Fibroblast of pulmonary artery (primary cell): ENCODE data around the gene LATS2.

Experiments
- DNase-seq: peaks from one replicate; pipeline ENCODE4 v3.0.0-alpha.2; 2010; ENCODE audit warnings: low read depth
- H3K4me3 ChIP-seq: replicated peaks from 2 replicates; pipeline ENCODE4 v1.5.1; 2011; ENCODE audit warnings: low read depth, mild to moderate bottlenecking, control low read depth, low read length, moderate library complexity
- TF ChIP-seq, protein P1 (sequence below): IDR thresholded peaks from 2 replicates; pipeline ENCODE4 v1.5.1; 2011; ENCODE audit warnings: mild to moderate bottlenecking, control low read depth, low read length, inconsistent platforms; ENCODE audit errors: missing control alignments

LATS2 gene

DNA sequence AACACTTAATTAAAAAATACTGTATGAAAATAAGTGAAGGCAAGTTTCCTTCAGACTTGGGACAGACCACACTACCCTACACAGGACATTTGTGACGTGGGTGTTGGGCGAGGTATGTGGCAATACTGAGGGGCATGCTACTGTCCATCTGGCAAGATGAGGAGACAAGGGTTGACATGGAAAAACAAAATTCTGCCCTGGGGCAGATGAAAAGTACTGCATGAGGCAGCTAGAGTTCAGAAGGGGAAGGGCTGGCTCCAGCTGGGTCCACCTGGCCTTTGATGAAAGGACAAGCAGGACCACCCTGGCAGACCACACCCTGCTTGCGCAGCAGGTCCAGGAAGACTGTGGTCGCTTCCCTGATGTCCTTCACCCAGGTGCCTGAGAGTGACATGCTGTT, 43.2 kb downstream of the LATS2 start:
- H3K4me3 ChIP-seq = no peak overlapping the region
- DNase-seq = no peak
- TF ChIP-seq, protein P1, sequence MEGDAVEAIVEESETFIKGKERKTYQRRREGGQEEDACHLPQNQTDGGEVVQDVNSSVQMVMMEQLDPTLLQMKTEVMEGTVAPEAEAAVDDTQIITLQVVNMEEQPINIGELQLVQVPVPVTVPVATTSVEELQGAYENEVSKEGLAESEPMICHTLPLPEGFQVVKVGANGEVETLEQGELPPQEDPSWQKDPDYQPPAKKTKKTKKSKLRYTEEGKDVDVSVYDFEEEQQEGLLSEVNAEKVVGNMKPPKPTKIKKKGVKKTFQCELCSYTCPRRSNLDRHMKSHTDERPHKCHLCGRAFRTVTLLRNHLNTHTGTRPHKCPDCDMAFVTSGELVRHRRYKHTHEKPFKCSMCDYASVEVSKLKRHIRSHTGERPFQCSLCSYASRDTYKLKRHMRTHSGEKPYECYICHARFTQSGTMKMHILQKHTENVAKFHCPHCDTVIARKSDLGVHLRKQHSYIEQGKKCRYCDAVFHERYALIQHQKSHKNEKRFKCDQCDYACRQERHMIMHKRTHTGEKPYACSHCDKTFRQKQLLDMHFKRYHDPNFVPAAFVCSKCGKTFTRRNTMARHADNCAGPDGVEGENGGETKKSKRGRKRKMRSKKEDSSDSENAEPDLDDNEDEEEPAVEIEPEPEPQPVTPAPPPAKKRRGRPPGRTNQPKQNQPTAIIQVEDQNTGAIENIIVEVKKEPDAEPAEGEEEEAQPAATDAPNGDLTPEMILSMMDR = no peak

DNA sequence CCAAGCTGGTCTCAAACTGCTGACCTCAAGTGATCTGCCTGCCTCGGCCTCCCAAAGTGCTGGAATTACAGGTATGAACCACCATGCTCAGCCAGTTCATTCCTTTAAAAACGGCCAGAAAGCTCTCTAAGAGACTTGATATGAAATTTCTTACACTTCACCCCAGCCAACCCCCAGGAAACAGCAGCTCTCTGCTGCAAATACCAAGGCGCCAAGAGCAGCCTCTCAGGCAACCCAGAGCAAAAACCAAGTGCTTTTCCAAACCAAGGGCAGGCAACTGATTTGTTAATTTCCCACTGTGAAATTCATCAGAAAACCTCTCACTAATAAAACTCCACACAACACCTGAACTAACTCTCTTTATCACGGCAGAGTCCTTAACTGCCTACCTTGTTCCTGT, 44.9 kb downstream of the LATS2 start:
- no peak for DNase-seq
- TF ChIP-seq, protein P1 = no peak
- peak overlapping the region; percentile 13 for H3K4me3 ChIP-seq

DNA sequence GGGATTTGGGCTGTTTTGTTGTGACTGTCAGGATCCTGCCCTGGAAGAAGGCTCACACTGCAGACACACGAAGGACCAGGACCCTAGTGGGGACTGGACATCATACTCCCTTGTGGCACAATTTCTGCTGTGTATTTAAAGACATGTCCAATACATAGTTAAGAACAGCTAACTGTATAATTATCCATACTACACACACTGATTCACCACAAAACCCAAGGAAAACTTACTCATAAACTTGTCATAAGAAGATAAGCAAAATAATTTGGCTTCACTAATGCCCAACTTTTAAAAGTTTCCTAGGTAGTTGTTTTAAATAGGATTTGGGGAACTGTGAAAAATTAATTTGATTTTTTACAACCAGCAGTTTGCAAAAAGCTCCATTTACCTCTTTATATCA, 46.1 kb downstream of the LATS2 start:
- TF ChIP-seq, protein P1 = no peak
- no peak overlapping the region for H3K4me3 ChIP-seq
- DNase-seq = no peak

DNA sequence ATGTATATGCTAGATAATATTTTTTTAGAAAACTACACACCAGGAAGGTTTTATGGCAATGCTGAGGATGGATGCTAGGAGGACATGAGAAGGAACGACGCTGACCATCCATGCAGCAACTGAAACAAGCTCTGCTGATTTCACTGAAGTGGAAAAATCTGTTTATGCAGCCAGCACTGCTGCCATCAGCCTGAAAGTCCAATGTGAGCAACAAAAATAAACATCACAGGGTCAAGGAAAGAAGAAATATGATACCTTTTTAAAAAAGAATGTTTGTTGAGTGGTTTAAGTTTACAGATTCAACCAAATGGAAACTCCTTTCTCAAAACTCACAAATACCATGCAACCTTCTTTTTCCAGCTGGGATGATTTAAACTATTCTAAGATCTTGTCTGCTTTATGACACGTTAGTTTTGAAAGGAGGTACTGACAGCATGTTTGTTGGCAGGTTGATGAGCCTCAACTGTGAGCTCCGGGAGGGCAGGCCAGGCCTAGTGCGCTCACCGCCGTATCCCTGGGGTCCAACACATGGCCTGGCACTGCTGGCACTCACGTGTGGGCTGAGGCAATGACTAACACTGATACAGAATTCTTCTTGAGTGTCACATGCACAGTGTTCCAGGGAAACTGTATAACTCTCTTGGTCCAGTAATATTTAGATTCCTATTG, 46.8 kb downstream of the LATS2 start:
- TF ChIP-seq, protein P1 = no peak
- no peak overlapping the region for H3K4me3 ChIP-seq
- DNase-seq = peak; percentile 78

DNA sequence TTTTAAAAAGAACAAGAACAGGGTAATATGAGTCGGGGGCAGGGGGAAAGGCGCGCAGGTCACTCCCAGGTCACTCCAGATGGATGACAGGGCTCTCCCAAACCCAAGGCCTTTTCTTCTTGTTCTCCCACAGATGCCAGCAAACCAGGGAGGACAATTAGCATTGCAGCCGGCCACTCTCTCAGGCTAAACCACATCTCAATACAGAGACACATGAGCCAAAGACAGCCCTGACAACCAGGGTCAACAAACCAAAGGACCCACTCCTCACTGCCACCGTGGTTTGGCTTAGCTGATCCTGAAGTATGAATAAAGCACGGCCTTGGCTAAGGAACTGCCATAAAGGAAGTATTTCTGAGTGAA, 47.3 kb downstream of the LATS2 start:
- DNase-seq = no peak
- TF ChIP-seq, protein P1 = no peak
- no peak overlapping the region for H3K4me3 ChIP-seq

DNA sequence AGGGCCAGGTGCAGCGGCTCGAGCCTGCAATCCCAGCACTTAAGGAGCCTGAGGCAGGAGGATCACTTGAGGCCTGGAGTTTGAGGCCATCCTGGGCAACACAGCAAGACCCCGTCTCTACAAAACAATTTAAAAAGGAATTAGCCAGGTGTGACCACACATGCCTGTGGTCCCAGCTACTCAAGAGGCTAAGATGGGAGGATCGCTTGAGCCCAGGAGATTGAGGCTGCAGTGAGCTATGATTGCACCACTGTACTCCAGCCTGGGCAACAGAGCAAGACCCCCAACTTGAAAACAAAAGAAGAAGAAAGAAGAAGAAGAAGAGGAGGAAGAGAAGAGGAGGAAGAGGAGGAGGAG, 47.7 kb downstream of the LATS2 start:
- no peak overlapping the region for H3K4me3 ChIP-seq
- TF ChIP-seq, protein P1 = no peak
- no peak for DNase-seq

DNA sequence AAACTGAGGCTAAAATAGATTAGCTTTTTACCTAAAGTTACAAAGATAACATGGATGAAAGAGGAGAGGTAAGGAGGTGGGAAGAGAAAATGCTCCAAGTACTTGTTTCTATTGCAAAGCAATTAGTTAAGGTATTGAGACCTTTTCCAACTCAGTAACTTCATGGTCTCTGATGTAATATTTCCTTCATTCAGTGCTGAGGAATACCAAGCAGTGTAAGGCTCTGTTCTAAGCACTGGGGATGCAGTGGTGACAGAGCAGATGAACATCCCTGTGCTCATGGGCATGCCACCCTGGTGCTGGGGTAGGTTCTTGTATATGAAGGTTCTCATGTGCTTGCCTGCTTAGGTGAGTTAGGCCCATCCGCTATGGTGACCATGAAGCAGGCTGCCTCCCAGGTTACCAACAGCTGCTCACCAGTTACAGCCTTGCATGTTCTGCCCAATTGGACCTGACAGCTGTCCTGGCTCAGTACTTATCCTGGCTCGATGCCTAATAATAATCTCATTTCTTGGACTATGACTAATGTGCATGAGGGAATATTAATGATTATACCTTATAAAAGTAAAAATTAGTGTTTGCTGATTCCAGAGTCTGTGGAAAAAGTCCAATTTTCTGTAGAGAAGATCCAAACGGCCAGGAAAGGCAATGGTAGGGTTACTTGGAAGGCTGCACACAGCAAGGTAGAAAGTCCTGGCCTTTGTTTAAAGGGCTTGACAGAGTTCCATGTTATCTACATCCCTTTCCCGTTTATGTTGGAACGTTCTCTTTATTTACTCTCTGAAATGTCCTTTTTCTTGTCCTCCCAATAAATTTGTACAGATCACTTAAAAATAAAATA, 48.3 kb downstream of the LATS2 start:
- no peak overlapping the region for H3K4me3 ChIP-seq
- DNase-seq = peak; percentile 58
- TF ChIP-seq, protein P1 = no peak
